ACC112 (cell line): ENCODE data around the gene PHKA1.
"Not testable (repeated sequence)": the region's sequence is repeated elsewhere in the genome, so short reads cannot be mapped to it uniquely, and the experiment has no call there.

ENCODE experiments used
- H2AFZ ChIP-seq: fragments of 200-600 bp; sonication (generic); one replicate; pipeline ENCODE4 v1.6.0; 2017; ENCODE audit warnings: antibody characterized with exemption, low read length; ENCODE audit not compliant: unreplicated experiment
- H3K27ac ChIP-seq: fragments of 200-600 bp; sonication (generic); 2 replicates; pipeline ENCODE4 v1.5.1; 2014; ENCODE audit warnings: low read depth, mild to moderate bottlenecking, antibody characterized with exemption, low read length, moderate library complexity
- H3K27me3 ChIP-seq: fragments of 200-600 bp; sonication (generic); 2 replicates; pipeline ENCODE4 v1.6.1; 2014; ENCODE audit warnings: mild to moderate bottlenecking, antibody characterized with exemption, low read length, moderate library complexity, mixed read lengths; ENCODE audit not compliant: insufficient read depth
- H3K36me3 ChIP-seq: fragments of 200-600 bp; sonication (generic); 2 replicates; pipeline ENCODE4 v1.6.1; 2016; ENCODE audit warnings: mild to moderate bottlenecking, antibody characterized with exemption, low read length, moderate library complexity, mixed read lengths; ENCODE audit not compliant: insufficient read depth
- H3K4me1 ChIP-seq: fragments of 200-600 bp; sonication (generic); one replicate; pipeline ENCODE4 v1.6.1; 2016; ENCODE audit warnings: low read length, mixed read lengths; ENCODE audit not compliant: insufficient read depth, unreplicated experiment, control insufficient read depth
- H3K4me3 ChIP-seq: fragments of 200-600 bp; sonication (generic); 2 replicates; pipeline ENCODE4 v1.5.1; 2014; ENCODE audit warnings: mild to moderate bottlenecking, low read depth, low read length
- H3K79me2 ChIP-seq: fragments of 200-600 bp; sonication (generic); one replicate; pipeline ENCODE4 v1.6.0; 2016; ENCODE audit warnings: low read length; ENCODE audit not compliant: control insufficient read depth, unreplicated experiment, insufficient read depth

Gene PHKA1

DNA sequence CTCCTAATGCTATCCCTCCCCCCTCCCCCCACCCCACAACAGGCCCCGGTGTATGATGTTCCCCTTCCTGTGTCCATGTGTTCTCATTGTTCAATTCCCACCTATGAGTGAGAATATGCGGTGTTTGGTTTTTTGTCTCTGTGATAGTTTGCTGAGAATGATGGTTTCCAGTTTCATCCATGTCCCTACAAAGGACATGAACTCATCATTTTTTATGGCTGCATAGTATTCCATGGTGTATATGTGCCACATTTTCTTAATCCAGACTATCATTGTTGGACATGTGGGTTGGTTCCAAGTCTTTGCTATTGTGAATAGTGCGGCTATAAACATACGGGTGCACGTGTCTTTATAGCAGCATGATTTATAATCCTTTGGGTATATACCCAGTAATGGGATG lies 44.6 kb downstream of the PHKA1 start:
- H3K27me3 ChIP-seq, H3K27ac ChIP-seq, H3K4me1 ChIP-seq, H3K4me3 ChIP-seq, H3K36me3 ChIP-seq, H2AFZ ChIP-seq, H3K79me2 ChIP-seq: not testable (repeated sequence)

DNA sequence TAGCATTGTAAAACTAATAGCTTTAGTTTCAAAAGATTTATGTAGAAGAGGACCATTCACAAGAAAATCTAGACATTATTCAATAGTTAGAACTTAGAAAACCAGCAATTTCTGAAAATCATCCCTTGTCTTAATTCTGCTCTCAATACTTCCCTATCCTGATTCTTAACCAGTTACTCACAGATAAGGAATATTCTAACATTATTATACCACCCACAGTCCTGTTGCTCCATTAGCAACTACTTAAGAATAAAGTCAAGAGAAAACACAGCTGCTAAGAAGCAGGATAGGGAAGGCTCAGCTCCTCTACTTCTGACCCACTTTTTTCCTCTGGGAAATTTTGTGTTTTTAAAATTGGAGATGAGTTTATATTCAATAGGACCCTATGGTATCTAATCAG lies 47.7 kb downstream of the PHKA1 start:
- Histone ChIP-seq H3K4me1 (no peaks in the 10 kb centered on the region), H2AFZ (no peak overlapping the region), H3K79me2 (no peaks in the 10 kb centered on the region), H3K27me3 (no peaks in the 10 kb centered on the region), H3K27ac (no peak overlapping the region), H3K4me3 (no peak overlapping the region), H3K36me3 (no peaks in the 10 kb centered on the region)

DNA sequence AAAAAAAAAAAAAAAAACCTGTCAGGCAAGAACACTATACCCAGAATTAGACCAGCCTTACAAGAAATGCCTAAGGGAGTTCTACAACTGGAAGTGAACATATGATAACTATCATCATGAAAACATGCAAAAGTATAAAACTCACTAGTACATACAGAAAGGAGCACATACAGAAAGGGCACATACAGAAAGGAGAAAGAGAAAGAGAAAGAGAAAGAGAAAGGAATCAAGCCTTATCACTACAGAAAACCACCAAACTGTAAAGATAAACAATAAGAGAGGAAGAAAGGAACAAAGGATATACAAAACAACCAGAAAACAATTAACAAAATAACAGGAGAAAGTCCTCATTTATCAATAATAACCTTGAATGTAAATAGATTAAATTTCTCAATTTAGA lies 50.4 kb downstream of the PHKA1 start:
- Histone ChIP-seq H2AFZ (no peak overlapping the region), H3K79me2 (no peaks in the 10 kb centered on the region), H3K36me3 (no peaks in the 10 kb centered on the region), H3K27me3 (no peaks in the 10 kb centered on the region), H3K4me1 (no peaks in the 10 kb centered on the region), H3K27ac (no peak overlapping the region), H3K4me3 (no peak overlapping the region; the same call in 1 of the 2 replicates)

DNA sequence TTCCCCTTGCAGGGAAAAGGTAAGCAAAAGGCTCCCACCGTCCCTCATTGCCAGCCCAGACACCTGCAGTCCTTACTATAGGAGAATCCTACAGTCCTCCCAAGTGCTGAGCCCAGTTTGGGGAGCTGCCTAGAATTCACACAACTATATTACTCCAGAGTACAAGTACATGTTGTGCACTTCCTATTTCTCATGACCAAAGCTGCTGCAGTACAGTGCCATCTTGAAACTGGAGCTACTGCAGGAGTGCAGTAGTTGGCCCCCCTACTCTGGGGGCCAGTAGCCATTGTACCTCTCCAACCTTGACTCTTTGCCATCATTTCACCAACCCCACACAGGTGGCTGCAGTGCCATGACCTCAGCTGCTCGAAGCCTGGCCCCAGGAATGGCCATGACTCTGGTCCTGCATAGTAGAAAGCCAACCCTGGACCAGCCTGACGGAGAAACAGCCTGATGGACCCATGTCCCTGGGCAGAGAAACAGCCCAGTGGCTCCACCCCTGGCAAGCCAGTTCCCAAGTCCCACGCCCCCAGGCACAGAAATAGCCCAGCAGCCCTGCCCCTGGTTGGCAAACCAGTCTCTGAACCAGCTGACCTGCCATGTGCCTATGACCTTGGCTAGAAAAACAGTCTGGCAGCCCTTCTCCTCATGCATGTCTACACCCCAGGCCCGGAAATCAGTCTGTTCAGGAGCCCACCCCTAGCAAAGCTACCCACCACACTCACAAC lies 51.9 kb downstream of the PHKA1 start:
- Histone ChIP-seq H3K79me2 (no peaks in the 10 kb centered on the region), H3K27ac (no peak overlapping the region), H3K4me3 (no peak overlapping the region), H3K36me3 (peaks cover 3% of the 10 kb centered on the region; the same call in 1 of the 2 replicates), H3K27me3 (no peaks in the 10 kb centered on the region), H3K4me1 (no peaks in the 10 kb centered on the region), H2AFZ (no peak overlapping the region)

DNA sequence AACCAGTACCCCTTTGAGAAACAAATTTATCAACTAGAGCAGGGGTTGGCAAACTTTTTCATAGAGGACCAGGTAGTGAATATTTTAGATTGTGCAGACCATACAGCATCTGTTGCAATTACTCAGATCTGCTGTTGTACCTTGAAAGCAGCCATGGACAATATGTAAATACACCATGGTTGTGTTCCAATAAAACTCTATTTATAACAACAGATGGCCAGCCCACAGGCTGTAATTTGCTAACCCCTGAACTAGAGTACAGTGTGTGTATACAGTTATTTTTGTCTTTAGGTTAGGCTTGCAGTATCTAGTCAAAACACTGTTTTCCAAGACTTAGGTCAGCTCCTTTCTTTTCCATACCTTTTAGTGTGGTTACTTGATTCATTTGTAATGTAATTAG lies 54.4 kb downstream of the PHKA1 start:
- Histone ChIP-seq H3K4me1 (no peaks in the 10 kb centered on the region), H3K27me3 (no peaks in the 10 kb centered on the region)

DNA sequence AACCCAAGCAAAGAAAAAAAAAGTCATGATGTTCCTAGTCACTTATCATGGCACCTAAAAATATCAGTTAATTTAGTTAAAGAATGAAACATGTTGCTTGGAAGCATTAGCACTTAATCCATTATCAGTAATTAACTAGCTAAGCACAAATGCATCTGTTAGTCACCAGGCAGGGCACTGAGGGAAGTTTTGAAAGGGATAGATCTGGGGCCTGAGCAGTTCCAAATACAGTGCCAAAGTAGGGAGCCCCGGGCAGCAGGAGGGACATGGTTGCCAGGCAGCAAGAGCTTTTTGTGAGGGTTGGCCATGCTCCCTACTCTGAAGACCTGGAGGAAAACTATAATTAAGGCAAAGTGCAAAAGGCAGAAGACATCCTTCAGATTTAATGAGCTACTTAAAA lies 62.0 kb downstream of the PHKA1 start:
- Histone ChIP-seq H3K36me3 (peaks cover 1% of the 10 kb centered on the region; the same call in 1 of the 2 replicates), H3K4me3 (no peak overlapping the region), H2AFZ (no peak overlapping the region), H3K27ac (no peak overlapping the region), H3K27me3 (no peaks in the 10 kb centered on the region), H3K79me2 (no peaks in the 10 kb centered on the region), H3K4me1 (no peaks in the 10 kb centered on the region)

More for the DNA sequence above, 54.4 kb downstream of the PHKA1 start:
- Histone ChIP-seq H3K36me3 (peaks cover 5% of the 10 kb centered on the region; the same call in 1 of the 2 replicates), H3K4me3 (no peak overlapping the region), H3K79me2 (no peaks in the 10 kb centered on the region), H2AFZ (no peak overlapping the region), H3K27ac (no peak overlapping the region)

DNA sequence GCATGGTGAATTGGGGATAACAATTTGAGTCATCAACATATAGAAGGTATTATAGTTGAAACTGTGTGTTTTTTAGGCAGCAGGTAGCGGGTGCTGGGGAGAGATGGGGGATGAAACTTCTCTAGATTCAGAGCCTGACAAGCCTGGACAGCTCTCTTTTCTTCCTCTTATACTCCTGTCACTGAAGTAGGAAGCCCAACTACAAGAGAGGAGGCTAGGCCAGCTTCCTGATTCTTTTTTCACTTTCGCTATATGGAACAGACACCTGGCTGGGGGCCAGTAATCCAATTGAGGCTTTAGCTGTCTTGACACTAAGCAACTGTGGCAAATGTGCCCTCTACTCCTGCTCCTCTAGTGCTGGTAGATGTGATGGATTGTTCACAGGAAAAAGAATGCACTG lies 69.2 kb downstream of the PHKA1 start:
- Histone ChIP-seq H2AFZ (no peak overlapping the region), H3K36me3 (no peaks in the 10 kb centered on the region), H3K4me3 (no peak overlapping the region), H3K4me1 (no peaks in the 10 kb centered on the region), H3K27ac (no peak overlapping the region), H3K27me3 (no peaks in the 10 kb centered on the region), H3K79me2 (no peaks in the 10 kb centered on the region)

DNA sequence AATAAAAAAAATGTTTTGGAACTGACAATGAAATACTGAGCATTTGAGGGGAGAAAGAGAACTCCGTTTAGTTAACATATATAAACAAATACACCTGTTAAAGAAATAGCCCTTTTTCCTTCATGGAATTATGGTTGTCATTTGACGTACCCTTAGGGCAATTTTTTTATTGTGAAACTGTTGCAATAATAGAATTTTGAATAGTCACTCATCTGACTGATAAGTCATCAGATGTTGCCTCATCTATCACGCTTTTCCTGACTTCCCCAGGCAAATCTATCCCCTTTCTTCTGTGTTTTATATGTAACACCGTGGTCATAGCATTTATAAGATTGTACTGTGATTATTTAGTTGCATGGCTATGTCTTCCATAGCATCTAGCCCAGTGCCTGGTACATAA lies 72.5 kb downstream of the PHKA1 start:
- H3K4me1 ChIP-seq: no peaks in the 10 kb centered on the region
- no peak overlapping the region for H3K27ac ChIP-seq
- H3K4me3 ChIP-seq: no peak overlapping the region
- no peak overlapping the region for H2AFZ ChIP-seq
- H3K27me3 ChIP-seq: no peaks in the 10 kb centered on the region
- no peaks in the 10 kb centered on the region for H3K79me2 ChIP-seq
- no peaks in the 10 kb centered on the region for H3K36me3 ChIP-seq

DNA sequence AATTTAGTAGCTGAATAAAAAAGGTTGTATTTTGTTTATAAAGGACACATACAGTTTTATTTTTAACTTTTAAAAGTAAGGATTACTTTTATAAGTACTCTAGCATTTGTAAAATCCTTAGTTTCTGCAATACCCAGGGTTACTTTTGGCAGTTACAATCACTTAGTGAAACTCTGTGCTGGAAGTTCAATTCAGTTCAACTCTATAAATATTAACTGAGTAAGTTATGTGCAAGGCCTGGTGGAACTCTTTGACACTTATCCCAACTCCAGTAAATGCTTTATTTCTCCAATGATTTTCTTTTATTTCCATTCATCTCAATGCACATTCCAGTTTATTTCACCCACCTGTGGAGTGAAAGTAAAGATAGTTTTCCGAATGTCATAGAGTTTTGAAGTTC lies 78.2 kb downstream of the PHKA1 start:
- no peak overlapping the region for H2AFZ ChIP-seq
- no peaks in the 10 kb centered on the region for H3K36me3 ChIP-seq
- H3K4me3 ChIP-seq: no peak overlapping the region
- no peaks in the 10 kb centered on the region for H3K27me3 ChIP-seq
- H3K4me1 ChIP-seq: no peaks in the 10 kb centered on the region
- H3K79me2 ChIP-seq: no peaks in the 10 kb centered on the region
- no peak overlapping the region for H3K27ac ChIP-seq

DNA sequence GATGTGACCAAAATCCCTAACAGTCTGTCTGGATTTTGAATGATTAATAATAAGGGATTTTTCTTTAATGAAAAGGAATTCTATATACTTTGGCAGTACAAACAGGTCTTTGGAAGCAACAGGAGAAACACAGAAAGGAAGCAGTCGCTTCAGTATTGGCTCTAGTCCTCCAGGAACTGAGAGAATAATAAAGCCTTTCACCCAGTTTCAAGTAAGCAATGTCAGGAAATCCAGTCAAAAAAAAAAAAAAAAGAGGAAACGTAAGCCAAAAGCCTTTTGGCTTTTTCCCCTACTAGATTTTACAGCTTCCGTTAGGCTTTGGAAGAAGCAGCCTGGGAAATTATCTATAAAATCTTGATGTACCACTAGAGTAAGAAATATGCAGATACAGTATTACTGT lies 79.8 kb downstream of the PHKA1 start:
- no peaks in the 10 kb centered on the region for H3K79me2 ChIP-seq
- no peaks in the 10 kb centered on the region for H3K36me3 ChIP-seq
- no peak overlapping the region for H3K27ac ChIP-seq
- H3K27me3 ChIP-seq: no peaks in the 10 kb centered on the region
- H3K4me1 ChIP-seq: no peaks in the 10 kb centered on the region
- no peak overlapping the region for H3K4me3 ChIP-seq
- H2AFZ ChIP-seq: no peak overlapping the region

DNA sequence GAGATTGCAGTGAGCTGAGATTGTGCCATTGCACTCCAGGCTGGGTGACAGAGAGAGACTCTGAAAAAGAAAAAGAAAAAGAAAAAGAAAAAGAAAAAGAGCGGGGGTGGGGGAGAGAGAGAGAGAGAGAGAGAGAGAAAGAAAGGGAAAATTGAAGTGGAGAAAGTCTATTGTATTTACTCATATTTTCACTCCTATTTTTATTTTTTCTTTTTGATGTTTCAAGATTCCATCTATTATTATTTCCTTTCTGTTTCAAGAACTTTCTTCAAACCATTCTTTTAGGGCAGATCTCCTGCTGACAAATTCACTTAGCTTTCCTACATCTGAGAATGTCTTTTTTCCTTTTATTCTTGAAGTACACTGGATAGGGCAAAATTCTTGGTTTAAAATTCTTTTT lies 83.9 kb downstream of the PHKA1 start:
- Histone ChIP-seq H3K4me1 (no peaks in the 10 kb centered on the region), H3K36me3 (no peaks in the 10 kb centered on the region), H3K79me2 (no peaks in the 10 kb centered on the region), H3K4me3 (no peak overlapping the region), H3K27ac (no peak overlapping the region), H3K27me3 (no peaks in the 10 kb centered on the region), H2AFZ (no peak overlapping the region)
